ENCODE results near the gene ASGR2.
"Not testable (repeated sequence)": the region's sequence is repeated elsewhere in the genome, so short reads cannot be mapped to it uniquely, and the experiment has no call there.

ASGR2 gene, protein sequence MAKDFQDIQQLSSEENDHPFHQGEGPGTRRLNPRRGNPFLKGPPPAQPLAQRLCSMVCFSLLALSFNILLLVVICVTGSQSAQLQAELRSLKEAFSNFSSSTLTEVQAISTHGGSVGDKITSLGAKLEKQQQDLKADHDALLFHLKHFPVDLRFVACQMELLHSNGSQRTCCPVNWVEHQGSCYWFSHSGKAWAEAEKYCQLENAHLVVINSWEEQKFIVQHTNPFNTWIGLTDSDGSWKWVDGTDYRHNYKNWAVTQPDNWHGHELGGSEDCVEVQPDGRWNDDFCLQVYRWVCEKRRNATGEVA

DNA sequence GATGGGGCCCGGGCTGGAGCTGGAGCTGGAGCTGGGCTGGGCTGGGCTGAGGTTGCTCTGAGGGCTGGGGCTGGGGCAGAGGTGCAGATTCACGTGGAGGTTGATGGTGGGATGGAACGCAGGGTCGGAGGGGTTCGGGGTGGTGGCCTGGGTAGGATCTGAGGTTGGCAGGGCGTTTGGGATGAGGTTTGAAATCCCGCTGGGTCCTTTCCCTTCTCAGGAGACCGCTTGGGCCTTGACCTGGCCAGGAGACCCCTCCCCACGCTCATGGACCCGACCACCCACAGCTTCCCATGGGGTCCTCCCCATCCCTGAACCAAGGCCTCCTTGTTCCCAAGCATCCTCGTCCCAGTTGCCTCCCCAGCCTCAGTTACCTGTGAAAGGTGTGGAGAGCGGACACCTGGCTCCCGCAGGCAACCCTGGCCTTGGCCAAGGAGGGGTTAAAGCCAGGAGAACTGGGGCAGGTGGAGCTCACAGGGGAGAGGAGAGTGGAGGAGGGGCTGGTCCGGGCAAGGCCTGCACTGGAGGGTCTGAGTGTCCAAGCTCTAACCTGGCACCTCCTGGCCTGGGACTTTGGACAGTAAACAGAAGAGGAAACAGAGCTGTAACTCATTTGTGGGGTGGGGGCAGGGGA is at the start of gene ASGR2:
TSS of gene ASGR2 (minus strand) at position 582 of the 634 bp plus-strand sequence. CDS start 582 bp downstream, outside the sequence.
- DNase-seq = no peak

DNA sequence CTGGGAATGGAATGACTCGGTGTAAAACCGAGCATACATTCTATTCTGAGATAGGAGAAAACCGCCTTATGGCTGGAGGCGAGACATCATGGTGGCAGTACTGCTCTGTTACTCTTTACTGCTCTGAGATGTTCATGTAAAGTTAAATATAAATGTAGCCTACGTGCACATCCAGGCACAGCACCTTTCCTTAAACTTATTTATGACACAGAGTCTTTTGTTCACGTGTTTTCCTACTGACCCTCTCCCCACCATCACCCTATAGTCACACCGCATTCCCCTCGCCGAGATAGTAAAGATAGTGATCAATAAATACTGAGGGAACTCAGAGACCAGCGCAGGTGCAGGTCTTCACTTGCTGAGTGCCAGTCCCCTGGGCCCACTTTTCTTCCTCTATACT is 44.9 kb upstream of the ASGR2 start:
- DNase-seq = not testable (repeated sequence)

DNA sequence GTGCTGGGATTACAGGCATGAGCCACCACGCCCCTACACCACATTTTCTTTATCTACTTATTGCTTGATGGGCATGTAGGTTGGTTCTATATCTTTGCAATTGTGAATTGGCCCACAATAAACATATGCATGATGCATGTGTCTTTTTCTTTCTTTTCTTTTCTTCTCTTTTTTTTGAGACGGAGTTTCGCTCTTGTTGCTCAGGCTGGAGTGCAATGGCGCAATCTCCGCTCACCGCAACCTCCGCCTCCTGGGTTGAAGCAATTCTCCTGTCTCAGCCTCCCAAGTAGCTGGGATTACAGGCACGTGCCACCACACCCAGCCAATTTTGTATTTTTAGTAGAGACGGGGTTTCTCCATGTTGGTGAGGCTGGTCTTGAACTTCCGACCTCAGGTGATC is 43.8 kb upstream of the ASGR2 start:
- DNase-seq = not testable (repeated sequence)

DNA sequence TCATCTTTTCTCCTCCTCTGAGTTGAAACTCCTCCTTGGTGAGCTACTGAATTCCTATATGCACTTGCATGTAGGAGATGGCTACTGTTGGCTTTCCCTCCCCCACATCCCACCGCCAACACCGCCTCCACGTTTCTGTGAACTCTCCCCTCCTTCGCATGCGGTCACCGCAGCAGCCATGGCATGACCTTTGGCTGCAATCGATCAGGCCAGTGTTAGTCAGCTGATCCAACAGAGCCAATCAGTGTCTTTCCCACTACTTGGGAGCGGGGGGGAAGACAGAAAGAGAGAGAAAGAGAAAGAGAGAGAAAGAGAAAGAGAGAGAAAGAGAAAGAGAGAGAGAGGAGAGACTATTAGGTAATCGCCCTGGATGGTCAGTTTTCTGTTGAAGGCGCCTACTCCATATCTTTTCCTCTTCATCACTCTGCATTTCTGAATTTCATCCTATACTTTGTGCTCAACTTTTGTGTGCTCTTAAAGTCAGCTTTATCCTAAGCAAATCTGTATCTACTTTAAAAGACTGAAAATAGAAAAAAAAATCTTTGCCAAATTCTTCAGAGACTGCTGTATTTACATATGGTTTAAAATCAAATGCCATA is 41.8 kb upstream of the ASGR2 start:
- no peak for DNase-seq

DNA sequence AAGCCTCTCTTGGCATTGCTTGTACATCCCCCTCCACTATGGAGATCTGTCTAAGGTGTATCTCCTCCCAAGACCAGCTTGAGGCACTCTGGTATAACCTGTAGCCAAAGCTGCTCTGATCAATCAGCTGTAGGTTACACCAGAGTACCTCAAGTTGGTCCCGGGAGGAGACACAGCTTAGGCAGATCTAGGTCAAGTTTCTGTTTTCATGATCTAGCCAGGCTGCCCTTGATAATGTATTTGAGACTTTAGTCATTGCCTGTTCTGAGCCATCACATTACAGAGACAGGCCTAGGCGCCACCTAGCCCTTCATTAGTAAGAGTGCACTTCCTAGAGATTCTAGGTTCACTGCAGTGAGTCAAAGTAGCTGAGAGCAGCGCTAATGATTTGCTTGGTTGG is 33.1 kb upstream of the ASGR2 start:
- DNase-seq = no peak

DNA sequence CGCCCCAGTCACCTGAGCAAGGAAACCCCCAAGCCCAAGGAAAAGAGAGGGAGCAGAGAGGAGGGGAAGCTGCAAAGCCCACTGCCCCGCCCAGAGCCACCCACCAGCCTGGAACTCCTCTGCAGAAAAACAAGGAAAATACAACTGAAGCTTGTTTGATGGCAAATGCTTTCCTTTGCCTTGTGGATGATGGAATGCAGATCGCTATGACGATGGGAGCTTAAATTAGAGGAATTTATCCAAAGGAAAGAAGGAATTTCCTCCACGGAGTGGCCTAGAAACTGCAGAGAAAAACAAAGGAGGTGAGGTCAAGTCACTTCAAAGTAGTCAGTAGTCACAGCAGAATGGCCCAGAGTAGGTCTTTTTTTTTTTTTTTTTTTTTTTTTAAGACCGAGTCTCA is 31.5 kb upstream of the ASGR2 start:
- DNase-seq = no peak

DNA sequence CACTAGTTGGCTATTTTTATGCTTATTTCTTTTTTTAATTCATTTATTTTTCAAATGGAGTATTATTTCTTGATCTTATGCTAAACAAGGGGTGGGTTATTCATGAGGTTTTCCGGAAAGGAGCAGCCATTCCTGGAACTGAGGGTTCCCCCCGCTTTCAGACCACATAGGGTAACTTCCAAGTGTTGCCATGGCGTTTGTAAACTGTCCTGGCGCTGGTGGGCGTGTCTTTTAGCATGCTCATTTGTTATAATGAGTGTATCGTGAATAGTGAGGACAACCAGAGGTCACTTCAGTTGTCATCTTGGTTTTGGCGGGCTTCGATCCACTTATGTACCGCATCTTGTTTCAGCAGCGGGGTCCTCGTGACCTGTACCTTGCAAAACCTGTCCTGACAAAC is 29.6 kb upstream of the ASGR2 start:
- no peak for DNase-seq

DNA sequence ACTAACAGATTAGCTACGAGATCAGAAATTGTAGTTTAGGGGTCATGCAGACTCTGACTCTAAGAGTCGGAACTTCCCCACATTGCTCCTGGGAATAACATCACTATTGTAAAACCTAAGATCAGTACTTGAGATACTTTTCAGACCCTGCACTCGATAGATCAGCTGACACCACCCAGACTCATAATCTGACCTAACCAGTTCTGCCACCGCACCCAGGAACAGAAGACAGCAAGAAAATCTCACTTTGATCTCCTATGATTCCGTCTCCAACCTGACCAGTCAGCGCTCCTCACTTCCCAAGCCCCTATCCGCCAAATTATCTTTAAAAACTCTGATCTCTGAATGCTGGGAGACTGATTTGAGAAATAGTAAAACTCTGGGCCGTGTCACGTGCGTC is 27.2 kb upstream of the ASGR2 start:
- DNase-seq = no peak

DNA sequence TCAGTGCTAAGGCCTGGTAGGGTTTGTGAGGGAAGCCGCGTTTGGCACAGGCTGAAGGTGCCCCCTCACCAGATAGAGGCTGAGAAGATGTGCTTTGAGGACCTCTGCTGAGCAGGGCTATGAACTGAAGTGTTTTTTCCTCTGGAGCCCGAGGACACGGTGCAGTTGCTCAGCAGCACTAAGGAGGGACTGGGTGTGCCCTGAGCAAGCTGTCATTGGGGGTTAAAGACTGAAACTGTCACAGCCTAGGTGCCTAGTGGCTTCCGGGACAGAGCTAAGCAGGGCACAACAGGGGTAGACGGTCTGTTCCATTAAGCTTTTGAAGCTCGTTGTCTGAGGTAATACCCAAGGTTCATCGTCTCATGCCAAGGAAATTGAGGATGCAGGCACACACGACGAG is 24.8 kb upstream of the ASGR2 start:
- DNase-seq = no peak

DNA sequence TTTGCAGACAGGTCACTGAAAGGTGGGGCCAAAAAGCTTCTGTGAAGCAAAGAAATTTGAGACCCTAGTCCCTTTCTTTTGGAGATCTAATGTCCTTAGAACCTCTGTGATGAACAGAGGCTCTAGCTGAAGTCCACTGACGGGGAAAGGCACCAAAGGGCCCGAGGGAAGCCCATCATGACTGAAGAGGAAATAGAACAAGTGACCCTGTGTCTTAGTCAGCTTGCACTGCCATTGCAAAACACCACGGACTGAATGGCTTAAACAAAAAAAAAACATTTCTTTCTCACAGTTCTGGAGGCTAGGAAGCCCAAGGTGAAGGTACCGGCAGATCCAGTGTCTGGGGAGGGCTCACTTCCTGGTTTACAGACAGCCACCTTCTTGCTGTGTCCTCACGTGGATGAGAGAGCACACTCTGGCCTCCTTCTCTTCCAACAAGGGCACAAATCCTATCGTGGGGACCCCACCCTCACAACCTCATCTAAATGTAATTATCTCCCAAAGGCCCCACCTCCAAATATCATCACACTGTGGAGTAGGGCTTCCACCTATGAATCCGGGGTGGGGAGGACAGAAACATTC is 24.3 kb upstream of the ASGR2 start:
- no peak for DNase-seq

DNA sequence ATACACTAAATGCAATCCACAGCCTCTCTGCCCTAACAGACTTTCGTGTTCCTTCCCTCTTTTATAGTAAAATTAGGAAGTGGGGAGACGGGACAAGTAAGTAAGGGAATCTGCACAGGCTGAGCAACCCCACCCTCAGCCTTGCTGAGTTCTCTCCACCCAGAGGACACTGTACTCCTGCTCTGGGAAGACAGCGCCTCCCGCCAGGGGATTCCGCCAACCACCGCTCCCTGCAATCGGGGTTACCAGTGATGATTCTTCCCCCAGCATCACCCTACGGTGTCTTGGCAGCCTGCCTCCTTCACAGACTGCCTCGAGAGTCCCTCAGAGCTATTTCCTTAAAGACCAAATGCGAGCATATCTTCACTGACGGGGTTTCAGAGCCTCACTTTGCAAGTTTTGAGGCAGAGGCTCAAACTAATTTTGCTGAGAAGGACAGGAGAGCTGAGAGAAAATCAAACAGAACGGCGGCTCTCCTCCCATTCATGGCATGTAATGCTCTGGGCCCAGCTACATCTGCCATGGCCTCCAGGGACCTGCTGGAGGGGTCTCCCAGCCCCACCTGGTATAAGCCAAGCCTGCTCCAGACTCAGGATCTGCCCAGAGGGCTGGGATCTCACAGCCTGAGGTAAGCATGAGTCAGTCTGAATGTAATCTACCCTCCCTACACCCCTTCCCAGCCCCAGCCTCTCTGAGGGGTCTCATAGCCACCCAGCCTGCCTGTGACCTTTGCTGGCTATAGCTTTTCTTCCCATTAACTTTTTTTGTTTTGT is 22.7 kb upstream of the ASGR2 start:
- DNase-seq = no peak

DNA sequence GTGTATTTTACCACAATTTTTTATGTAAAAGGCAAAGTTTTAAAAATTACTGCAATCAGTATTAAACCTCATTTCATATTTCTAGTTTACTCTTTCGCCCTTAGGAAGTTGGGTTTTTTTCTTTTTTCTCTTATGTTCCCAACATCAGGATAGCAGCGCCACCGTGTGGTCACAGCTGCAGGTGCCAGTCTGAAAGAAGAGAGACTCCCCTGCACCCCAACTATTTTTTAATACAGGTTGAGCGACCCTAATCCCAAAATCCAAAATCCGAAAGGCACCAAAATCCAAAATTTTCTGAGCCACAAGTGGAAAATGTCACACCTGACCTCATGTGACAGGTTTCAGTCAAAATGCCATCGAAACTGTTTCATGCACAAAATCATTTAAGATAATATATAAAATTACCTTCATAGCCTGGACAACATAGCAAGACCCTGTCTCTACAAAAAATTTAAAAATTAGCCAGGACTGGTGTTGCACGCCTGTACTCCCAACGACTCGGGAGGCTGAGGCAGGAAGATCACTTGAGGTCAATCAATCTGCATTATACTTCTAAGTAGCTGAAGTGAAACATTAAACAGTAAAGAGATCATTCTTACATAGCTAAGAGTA is 21.8 kb upstream of the ASGR2 start:
- DNase-seq = peak in 33 of 56 donors; percentile 5 to 81 (median 34)

DNA sequence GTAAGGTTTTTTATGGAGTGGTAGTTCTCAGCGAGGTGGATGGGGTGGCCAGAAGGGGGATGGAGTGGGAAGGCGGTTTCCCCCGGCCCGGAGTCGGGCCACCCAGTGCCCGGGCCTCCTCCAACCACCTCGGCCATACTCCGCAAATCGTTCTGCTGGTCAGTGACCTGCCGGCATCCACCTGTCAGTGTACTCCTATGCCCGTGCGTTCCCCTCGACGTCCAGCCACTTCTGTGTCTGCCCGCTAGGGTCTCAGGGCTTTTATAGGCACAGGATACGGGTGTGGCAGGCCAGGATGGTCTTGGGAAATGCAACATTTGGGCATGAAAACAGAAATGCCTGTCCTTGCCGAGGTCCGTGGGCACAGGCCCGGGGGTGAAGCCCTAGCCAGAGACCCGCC is 19.3 kb upstream of the ASGR2 start:
- no peak for DNase-seq

DNA sequence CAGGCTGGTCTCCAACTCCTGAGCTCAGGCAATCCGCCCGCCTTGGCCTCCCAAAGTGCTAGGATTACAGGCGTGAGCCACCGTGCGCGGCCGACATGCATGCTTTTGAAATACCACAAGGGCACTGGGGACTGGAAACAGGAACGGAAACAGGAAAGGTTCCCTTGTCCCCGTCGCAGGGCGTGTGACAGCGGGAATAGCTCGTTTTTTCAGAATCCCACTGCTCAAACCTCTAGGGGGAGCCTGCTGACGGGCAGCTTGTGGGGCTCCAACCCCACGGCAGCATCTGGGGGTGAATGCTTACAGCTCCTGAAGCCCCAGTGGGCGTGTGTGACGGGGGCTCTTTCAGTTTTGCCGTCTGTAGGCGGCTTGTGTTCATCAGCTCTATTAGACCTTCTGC is 18.8 kb upstream of the ASGR2 start:
- DNase-seq = peak in 5 of 56 donors; percentile 6 to 28 (median 14)

DNA sequence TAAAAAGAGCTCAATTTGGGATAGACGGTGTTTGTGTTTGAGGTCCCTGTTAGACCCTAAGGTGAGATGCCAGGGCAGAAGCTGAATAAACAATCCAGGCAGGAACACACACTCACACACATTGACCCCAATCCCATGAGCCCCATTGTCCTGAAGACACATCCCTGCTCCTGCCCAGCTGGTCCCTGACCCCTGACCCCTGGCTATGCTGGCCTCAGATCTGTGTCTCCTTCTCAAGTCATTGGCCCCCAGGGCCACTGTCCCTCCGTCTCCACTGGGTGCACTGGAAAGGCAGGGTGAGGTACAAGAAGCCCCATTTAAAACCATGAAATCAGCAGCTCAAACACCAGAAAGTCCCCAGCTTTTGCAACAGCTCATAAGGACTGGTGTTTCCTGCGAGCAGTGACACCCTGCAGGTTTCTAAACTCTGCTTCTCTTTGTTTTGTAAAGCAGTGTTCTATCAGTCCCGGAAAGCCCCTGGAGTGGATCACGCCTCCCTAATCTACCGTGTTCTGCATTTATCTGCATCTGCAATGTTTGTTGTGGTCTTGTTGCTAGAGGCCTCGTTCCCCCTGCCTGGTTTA is 18.0 kb upstream of the ASGR2 start:
- peak in 1 of 56 donors; percentile 9 for DNase-seq

DNA sequence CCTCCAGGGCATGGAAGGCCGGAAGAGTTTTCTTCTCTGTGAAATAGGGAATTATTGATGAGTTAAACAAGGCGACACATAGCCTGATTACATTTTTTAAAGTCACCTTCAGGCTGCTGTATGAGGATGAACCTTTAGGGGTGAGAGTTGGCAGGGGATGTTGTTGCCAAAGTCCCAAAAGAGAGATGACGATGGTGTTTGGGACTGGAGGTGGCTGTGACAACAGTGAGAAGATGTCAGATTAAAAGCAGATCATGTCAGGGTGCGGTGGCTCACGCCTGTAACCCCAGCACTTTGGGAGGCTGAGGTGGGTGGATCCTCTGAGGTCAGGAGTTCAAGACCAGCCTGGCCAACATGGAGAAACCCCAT is 16.8 kb upstream of the ASGR2 start:
- DNase-seq = no peak

DNA sequence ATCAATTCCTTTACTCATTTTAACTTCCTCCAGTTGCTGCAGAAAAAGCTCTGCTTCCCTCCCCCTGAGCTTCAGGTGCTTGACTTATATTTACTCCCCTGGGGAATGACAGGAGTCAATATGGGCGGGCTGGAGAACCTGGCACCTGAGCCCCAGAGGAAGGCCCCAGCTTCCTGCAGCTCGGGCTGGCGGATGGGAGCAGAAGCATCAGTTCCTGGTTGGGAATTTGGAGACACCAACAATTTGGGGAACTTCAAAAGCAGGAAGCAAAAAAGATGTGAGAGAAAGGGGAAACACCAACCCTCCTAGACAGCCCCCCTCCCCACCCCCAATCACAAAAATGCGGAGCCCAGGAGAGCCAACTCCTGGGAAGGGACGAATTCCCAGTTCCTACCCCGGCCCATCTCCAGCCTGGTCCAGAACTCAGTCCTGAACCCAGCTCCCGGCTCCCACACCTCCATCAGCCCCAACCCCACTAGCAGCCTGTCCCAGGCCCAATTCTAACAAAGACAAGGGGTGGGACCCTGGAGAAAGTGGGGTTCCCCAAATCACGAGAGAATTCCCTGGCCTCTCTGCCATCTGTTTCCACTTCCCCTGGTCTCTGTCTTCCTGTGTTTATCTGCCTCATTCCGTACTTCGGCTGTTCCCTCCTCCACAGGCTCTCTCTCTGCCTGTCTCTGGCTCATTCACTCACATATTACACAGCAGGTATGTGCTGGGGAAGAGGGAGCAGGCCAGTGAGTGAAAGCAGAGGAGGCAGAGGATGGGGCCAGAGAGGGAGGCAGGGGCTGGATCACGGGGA is 16.2 kb upstream of the ASGR2 start:
- no peak for DNase-seq

DNA sequence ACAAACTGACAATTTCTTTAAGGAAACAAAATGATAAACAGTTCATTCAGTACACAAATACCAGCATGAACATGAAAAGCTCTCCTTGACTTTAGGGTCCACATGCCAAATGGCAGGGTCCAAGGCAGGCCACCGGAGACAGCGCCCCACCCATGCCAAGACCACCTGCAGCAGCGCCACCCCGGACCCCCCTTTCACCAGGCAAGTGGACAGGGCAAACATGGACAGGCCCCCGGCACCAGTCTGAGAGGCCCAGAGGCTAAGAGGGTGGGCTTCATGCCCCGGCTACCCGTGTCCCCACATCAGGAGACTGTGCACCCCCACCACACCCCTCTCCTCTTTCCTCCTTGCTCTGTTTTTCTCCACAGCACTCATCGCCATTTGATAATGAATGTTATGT is 14.7 kb upstream of the ASGR2 start:
- no peak for DNase-seq

DNA sequence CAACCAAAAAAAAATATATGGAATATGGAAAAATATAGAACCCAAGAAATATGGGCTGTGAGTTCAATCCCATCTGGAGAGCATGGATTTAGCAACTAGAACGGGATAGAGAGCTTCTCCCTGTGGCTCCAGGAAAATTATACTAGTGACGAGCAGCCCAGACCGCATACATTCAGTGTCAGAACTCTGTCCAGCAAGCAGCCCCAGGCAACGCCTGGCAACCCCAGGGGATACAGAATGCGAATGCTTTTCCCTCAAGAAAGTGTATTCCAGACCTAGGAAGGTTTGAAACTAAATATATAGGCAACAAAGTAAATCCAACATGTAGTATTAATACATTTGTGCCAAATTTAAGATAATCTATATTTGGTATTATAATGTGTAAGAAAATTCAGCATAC is 13.5 kb upstream of the ASGR2 start:
- no peak for DNase-seq

DNA sequence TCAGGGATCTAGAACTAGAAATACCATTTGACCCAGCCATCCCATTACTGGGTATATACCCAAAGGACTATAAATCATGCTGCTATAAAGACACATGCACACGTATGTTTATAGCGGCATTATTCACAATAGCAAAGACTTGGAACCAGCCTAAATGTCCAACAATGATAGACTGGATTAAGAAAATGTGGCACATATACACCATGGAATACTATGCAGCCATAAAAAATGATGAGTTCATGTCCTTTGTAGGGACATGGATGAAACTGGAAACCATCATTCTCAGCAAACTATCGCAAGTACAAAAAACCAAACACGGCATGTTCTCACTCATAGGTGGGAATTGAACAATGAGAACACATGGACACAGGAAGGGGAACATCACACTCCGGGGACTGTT is 12.9 kb upstream of the ASGR2 start:
- not testable (repeated sequence) for DNase-seq
